Measurements from ENCODE around the gene THBS2.

Gene THBS2

GRCh38 chr6:169288591-169288990, 34.9 kb upstream of the THBS2 start:
- DNase-seq (ENCODE audit: insufficient read length, low spot score) = no peak
- FAIRE-seq = no peak
- no peak for TF ChIP-seq CTCF (IDR thresholded peaks at IDR 0.05; ENCODE audit: insufficient read depth, missing control alignments)

GRCh38 chr6:169287675-169288074, 34.0 kb upstream of the THBS2 start:
- TF ChIP-seq CTCF (IDR thresholded peaks at IDR 0.05; ENCODE audit: insufficient read depth, missing control alignments) = no peak
- no peak for DNase-seq (ENCODE audit: insufficient read length, low spot score)

GRCh38 chr6:169286961-169287360, 33.3 kb upstream of the THBS2 start:
- FAIRE-seq = no peak
- no peak for DNase-seq (ENCODE audit: insufficient read length, low spot score)
- no peak for TF ChIP-seq CTCF (IDR thresholded peaks at IDR 0.05; ENCODE audit: insufficient read depth, missing control alignments)

More at GRCh38 chr6:169287675-169288074, 34.0 kb upstream of the THBS2 start:
- no peak for FAIRE-seq

GRCh38 chr6:169285165-169285564, 31.5 kb upstream of the THBS2 start:
- no peak for TF ChIP-seq CTCF (IDR thresholded peaks at IDR 0.05; ENCODE audit: insufficient read depth, missing control alignments)
- FAIRE-seq = no peak
- DNase-seq (ENCODE audit: insufficient read length, low spot score) = no peak

GRCh38 chr6:169283924-169284323, 30.3 kb upstream of the THBS2 start:
- FAIRE-seq = no peak
- no peak for TF ChIP-seq CTCF (IDR thresholded peaks at IDR 0.05; ENCODE audit: insufficient read depth, missing control alignments)
- DNase-seq (ENCODE audit: insufficient read length, low spot score) = no peak

GRCh38 chr6:169282043-169282442, 28.4 kb upstream of the THBS2 start:
- no peak for DNase-seq (ENCODE audit: insufficient read length, low spot score)
- FAIRE-seq = no peak
- TF ChIP-seq CTCF (IDR thresholded peaks at IDR 0.05; ENCODE audit: insufficient read depth, missing control alignments) = no peak

GRCh38 chr6:169277619-169278018, 24.0 kb upstream of the THBS2 start:
- FAIRE-seq (no peak), DNase-seq (ENCODE audit: insufficient read length, low spot score) (no peak)
- no peak for TF ChIP-seq CTCF (IDR thresholded peaks at IDR 0.05; ENCODE audit: insufficient read depth, missing control alignments)

Data from D721Med (cell line).